ENCODE measurements around the gene ZBTB7C.

The ZBTB7C gene

GRCh38 chr18:48058486-48058885, 350.7 kb downstream of the ZBTB7C start:
- DNase-seq (no peak), ATAC-seq (no peak)

GRCh38 chr18:48057018-48057417, 352.2 kb downstream of the ZBTB7C start:
- ATAC-seq (no peak), DNase-seq (no peak)

- DNase-seq (no peak), ATAC-seq (no peak)
Observed at GRCh38 chr18:48055351-48055750, 353.8 kb downstream of the ZBTB7C start.

- DNase-seq, result no peak
- ATAC-seq, result no peak
Observed at GRCh38 chr18:48053881-48054816, 355.0 kb downstream of the ZBTB7C start.

GRCh38 chr18:48052842-48053241, 356.3 kb downstream of the ZBTB7C start:
- DNase-seq (no peak), ATAC-seq (no peak)

GRCh38 chr18:48051945-48052840, 357.0 kb downstream of the ZBTB7C start:
- DNase-seq, result no peak
- ATAC-seq, result no peak

GRCh38 chr18:48050176-48050575, 359.0 kb downstream of the ZBTB7C start:
- DNase-seq (no peak), ATAC-seq (no peak)

GRCh38 chr18:48049757-48050156, 359.4 kb downstream of the ZBTB7C start:
- DNase-seq, result no peak
- no peak for ATAC-seq

GRCh38 chr18:48048251-48048650, 360.9 kb downstream of the ZBTB7C start:
- ATAC-seq (no peak), DNase-seq (no peak)

GRCh38 chr18:48046843-48047242, 362.3 kb downstream of the ZBTB7C start:
- no peak for ATAC-seq

GRCh38 chr18:48045744-48046143, 363.4 kb downstream of the ZBTB7C start:
- ATAC-seq (no peak), DNase-seq (no peak)

More at GRCh38 chr18:48046843-48047242, 362.3 kb downstream of the ZBTB7C start:
- DNase-seq, result no peak

- ATAC-seq (no peak), DNase-seq (no peak)
Observed at GRCh38 chr18:48044944-48045343, 364.2 kb downstream of the ZBTB7C start.

GRCh38 chr18:48043166-48043565, 366.0 kb downstream of the ZBTB7C start:
- ATAC-seq (no peak), DNase-seq (no peak)

- DNase-seq, result no peak
Observed at GRCh38 chr18:48042431-48042830, 366.8 kb downstream of the ZBTB7C start.

GRCh38 chr18:48040457-48041110, 368.6 kb downstream of the ZBTB7C start:
- no peak for DNase-seq
- ATAC-seq, result no peak

More at GRCh38 chr18:48042431-48042830, 366.8 kb downstream of the ZBTB7C start:
- no peak for ATAC-seq

GRCh38 chr18:48039769-48040215, 369.4 kb downstream of the ZBTB7C start:
- ATAC-seq, result no peak
- DNase-seq, result no peak

- ATAC-seq, result no peak
Observed at GRCh38 chr18:48038636-48039035, 370.5 kb downstream of the ZBTB7C start.

GRCh38 chr18:48037481-48038271, 371.5 kb downstream of the ZBTB7C start:
- no peak for ATAC-seq
- DNase-seq, result no peak

More at GRCh38 chr18:48038636-48039035, 370.5 kb downstream of the ZBTB7C start:
- DNase-seq, result no peak

- ATAC-seq, result no peak
- no peak for DNase-seq
Observed at GRCh38 chr18:48036641-48037421, 372.4 kb downstream of the ZBTB7C start.

- ATAC-seq (no peak), DNase-seq (no peak)
Observed at GRCh38 chr18:48036226-48036625, 373.0 kb downstream of the ZBTB7C start.

- ATAC-seq (no peak), DNase-seq (no peak)
Observed at GRCh38 chr18:48035556-48035860, 373.7 kb downstream of the ZBTB7C start.

Measured in stimulated activated naive CD8-positive, alpha-beta T cell treated with anti-CD3 and anti-CD28 coated beads, Interleukin-15, Interleukin-2, amounts not matched to agents 100 U/mL and 50 U/mL, for 24 hours (primary cell).